ENCODE measurements around the gene FAM174A. TPM values are rescaled to one million over a fixed set of nuclear protein-coding genes. Genes with fewer than 3 reads are reported as not detected.

The FAM174A gene
- total RNA-seq, 1 experiment from 2014 or later = 13.5 TPM

- in situ Hi-C loops (cut with HindIII; ENCODE audit: low sequenced_read_pairs) = no loop called here
Observed at GRCh38 chr5:100634937-100635534, 99.9 kb downstream of the FAM174A start.

More at GRCh38 chr5:100634937-100635534, 99.9 kb downstream of the FAM174A start:
- DNase-seq (ENCODE audit: low spot score) = no peak

Measured in G401 (cell line).